Testis (tissue), 2 donors: Measurements from ENCODE around the gene RHOBTB3.

ENCODE experiments used
- CTCF ChIP-seq, 3 experiments: fragments of 450-650 bp in 2 of 3; fragments of 200-600 bp in 1 of 3; sonication (generic) in 1 of 3; IDR thresholded peaks; one replicate each; pipeline ENCODE4 v1.5.1; 2016 to 2019; ENCODE audit warnings: antibody characterized with exemption in 3 of 3, mild to moderate bottlenecking in 2 of 3, moderate library complexity in 1 of 3
- POLR2A ChIP-seq: fragments of 450-650 bp; IDR thresholded peaks from one replicate; pipeline ENCODE4 v1.6.1; 2017; ENCODE audit warnings: antibody characterized with exemption, mild to moderate bottlenecking, moderate library complexity

GRCh38 chr5:95839658-95840057, 108.5 kb downstream of the RHOBTB3 start:
- TF ChIP-seq CTCF (IDR thresholded peaks at IDR 0.05) = no peak
- no peak for TF ChIP-seq POLR2A
